Activated CD4-positive, alpha-beta T cell treated with anti-CD3 and anti-CD28 coated beads for 36 hours (primary cell): ENCODE data around the gene LST1. TPM values are rescaled to one million over a fixed set of nuclear protein-coding genes. Genes with fewer than 3 reads are reported as not detected.
A peak's percentile ranks its signal among the peaks of the same experiment; 100 is the strongest.

Experiments used
- ATAC-seq: fragments of 200-7000 bp; cut with Tn5 transposase; one replicate; pipeline ENCODE4 v1.10.0; 2021; ENCODE audit warnings: mild to moderate bottlenecking, moderate library complexity
- CTCF ChIA-PET: fragments of 350-600 bp; sonication (Branson Sonifier 250); formaldehyde crosslinking; loops from one replicate; lab custom pipeline; 2021; ENCODE audit warnings: antibody characterized with exemption; lab: Charles Lee
- POLR2A ChIA-PET: fragments of 350-600 bp; sonication (Branson Sonifier 250); formaldehyde crosslinking; loops from one replicate; lab custom pipeline; 2021; ENCODE audit warnings: antibody characterized with exemption, inconsistent platforms; lab: Charles Lee
- DNase-seq: peaks from one replicate; pipeline ENCODE4 v3.0.0-alpha.2; 2020
- H3K27ac Mint-ChIP-seq: one replicate; pipeline ENCODE4 v1.8.0; 2021; ENCODE audit warnings: mixed read lengths
- H3K27me3 Mint-ChIP-seq: one replicate; pipeline ENCODE4 v1.8.0; 2021; ENCODE audit warnings: mixed read lengths
- H3K36me3 Mint-ChIP-seq: one replicate; pipeline ENCODE4 v1.8.0; 2021; ENCODE audit warnings: low read depth, mixed read lengths
- H3K4me1 Mint-ChIP-seq: one replicate; pipeline ENCODE4 v1.8.0; 2021; ENCODE audit warnings: mixed read lengths
- H3K4me3 Mint-ChIP-seq: one replicate; pipeline ENCODE4 v1.8.0; 2021; ENCODE audit warnings: mild to moderate bottlenecking, moderate library complexity, mixed read lengths
- H3K9me3 Mint-ChIP-seq: one replicate; pipeline ENCODE4 v1.8.0; 2021; ENCODE audit warnings: low read depth, mixed read lengths
- intact Hi-C, 2 experiments: fragments of 100-400 bp; cut with DNase I in 1 of 2; cut with micrococcal nuclease in 1 of 2; formaldehyde crosslinking; loops; one replicate each; pipeline versions ENCODE4 v1.14.2 to v1.15.1; 2022 to 2024; cut with DNase I, micrococcal nuclease
- total RNA-seq, 2 experiments: library from RNA; stranded (reverse); gene quantifications; one replicate each; pipeline ENCODE4 v1.2.3, GENCODE V29; 2021

The LST1 gene
- total RNA-seq, 2 experiments from 2014 or later: 9.1 to 11.1 TPM

DNA sequence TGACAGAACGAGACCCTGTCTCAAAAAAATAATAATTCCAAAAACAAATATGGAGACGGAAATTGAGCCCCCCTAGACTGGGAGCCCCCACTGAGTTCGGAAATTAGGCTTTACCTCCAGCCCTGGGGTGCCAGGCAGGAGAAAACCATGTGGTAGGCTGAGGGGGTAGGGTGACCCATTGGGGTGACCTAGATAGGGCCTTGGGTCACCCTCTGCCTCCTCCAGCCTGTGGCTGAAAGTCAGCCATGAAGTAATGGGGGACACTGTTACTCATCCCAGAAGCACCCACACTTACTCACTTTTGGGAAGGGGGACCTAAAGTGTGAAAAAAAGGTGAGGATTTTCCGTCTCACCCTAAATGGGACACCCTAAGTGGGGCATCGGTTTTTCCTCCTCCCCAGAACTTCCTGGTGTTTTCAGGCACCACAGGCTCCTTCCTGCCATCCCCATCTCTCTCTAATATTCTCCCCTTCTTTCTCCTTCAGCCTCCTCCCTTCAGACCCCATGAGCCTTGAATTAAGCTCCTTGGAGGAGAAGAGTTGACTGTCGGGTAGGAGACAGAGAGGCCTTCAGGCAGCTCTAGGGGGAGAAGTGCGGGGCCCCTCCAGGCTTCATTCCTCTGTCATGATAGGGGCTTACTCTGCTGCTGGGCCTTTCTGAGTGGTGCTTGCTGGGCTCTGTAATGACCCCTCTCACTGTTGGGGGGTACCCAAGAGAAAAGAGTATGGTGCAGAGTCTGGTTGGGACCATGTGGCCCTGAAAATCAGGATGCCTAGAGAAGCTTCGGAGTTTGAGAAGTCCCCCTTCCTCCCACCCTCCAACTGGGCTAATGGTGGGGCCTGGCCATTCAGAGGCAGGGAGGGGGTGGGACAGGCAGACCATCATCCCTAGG lies 6.3 kb upstream of the LST1 start:
- Mint-ChIP-seq H3K27me3 (no peaks in the 10 kb centered on the region), H3K27ac (peak overlapping the region; percentile 94), H3K4me3 (peak overlapping the region; percentile 97), H3K36me3 (peaks cover 47% of the 10 kb centered on the region), H3K4me1 (peaks cover 53% of the 10 kb centered on the region), H3K9me3 (no peaks in the 10 kb centered on the region)
- intact Hi-C loops: loop anchor here (1.0 to 10.0 kb wide), 7 partner anchors 7 to 1235 kb away; partner anchors contain the start of genes NFKBIL1 (in 2 of the 2), ATP6V1G2 (in 1 of the 2), LTA (in 1 of the 2) and RPP21 (in 1 of the 2)
- DNase-seq (peak; percentile 42), ATAC-seq (no peak)
- CTCF ChIA-PET: interaction anchor here (0.7 to 28.5 kb wide), 10 partner anchors 3 to 346 kb away, joined by 3 to 873 read pairs (median 12); partner anchors contain the start of genes ATP6V1G2, BAG6, DDX39B and LST1
- POLR2A ChIA-PET: interaction anchor here (0.6 to 1.6 kb wide), 5 partner anchors 9 to 64 kb away, joined by 3 to 8 read pairs (median 4); partner anchors contain the start of genes ATP6V1G2 and NFKBIL1

- peaks cover 53% of the 10 kb centered on the region for H3K4me1 Mint-ChIP-seq
- no peak for DNase-seq
- H3K4me3 Mint-ChIP-seq: peak overlapping the region; percentile 97
- peaks cover 46% of the 10 kb centered on the region for H3K36me3 Mint-ChIP-seq
- H3K9me3 Mint-ChIP-seq: no peaks in the 10 kb centered on the region
- ATAC-seq: no peak
- H3K27me3 Mint-ChIP-seq: no peaks in the 10 kb centered on the region
- intact Hi-C loops: loop anchor here (1.0 to 2.0 kb wide), 3 partner anchors 8 to 34 kb away; partner anchors contain the start of genes NFKBIL1 (in 2 of the 2), ATP6V1G2 (in 1 of the 2) and LTA (in 1 of the 2)
- H3K27ac Mint-ChIP-seq: peak overlapping the region; percentile 94
- ChIA-PET CTCF (interaction anchor here (0.7 to 28.5 kb wide), 11 partner anchors 4 to 345 kb away, joined by 3 to 873 read pairs (median 8); partner anchors contain the start of genes ATP6V1G2, BAG6, DDX39B and LST1), POLR2A (interaction anchor here (0.6 to 1.6 kb wide), 6 partner anchors 10 to 89 kb away, joined by 3 to 8 read pairs (median 4); partner anchors contain the start of genes ATP6V1G2 and NFKBIL1)
These were observed 5.7 kb upstream of the LST1 start for GRCh38 chr6:31580438-31580740.

DNA sequence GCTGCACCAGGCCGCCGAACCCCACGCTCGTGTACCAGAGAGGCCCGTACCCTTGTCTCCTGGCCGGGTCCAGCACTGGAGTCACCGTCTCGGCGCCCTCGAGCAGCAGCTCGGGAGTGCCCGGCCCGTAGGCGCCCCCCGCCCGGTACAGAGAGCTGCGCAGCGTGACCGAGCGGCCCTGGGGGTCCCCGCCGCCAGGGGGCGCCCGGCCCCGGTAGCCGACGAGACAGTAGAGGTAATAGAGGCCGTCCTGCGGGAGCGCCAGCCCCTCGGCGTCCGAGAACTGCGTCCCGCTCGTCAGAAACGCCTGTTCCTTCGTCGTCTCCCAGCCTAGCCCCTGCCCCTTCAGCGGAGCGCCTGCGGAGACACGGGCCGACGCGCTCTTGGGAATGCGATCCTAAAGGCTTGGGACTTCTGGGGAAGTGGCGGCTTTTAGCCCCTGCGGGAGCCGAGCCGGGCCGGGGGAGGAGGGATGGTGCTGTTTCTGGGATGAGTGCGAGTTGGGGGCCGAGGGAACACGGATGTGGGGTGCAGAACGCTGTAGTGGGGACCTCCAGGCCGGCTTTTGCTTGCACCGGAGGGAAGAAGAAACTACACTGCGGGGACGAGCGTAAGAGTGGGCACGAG lies 5.2 kb upstream of the LST1 start:
- peak; percentile 94 for DNase-seq
- peak; percentile 67 for ATAC-seq
- ChIA-PET CTCF (interaction anchor here (0.5 to 28.5 kb wide), 14 partner anchors 4 to 424 kb away, joined by 3 to 873 read pairs (median 6); partner anchors contain the start of genes ATP6V1G2, BAG6, DDX39B and LST1), POLR2A (interaction anchor here (0.6 to 1.7 kb wide), 7 partner anchors 8 to 226 kb away, joined by 3 to 8 read pairs (median 3); partner anchors contain the start of gene LSM2)
- Mint-ChIP-seq H3K4me3 (peak overlapping the region; percentile 97), H3K9me3 (no peaks in the 10 kb centered on the region), H3K27me3 (no peaks in the 10 kb centered on the region), H3K36me3 (peaks cover 41% of the 10 kb centered on the region), H3K4me1 (peaks cover 56% of the 10 kb centered on the region), H3K27ac (peak overlapping the region; percentile 97)
- intact Hi-C loops: loop anchor here (1.0 to 2.0 kb wide), 4 partner anchors 9 to 34 kb away; partner anchors contain the start of genes NFKBIL1 (in 2 of the 2), ATP6V1G2 (in 1 of the 2) and LTA (in 1 of the 2)

- H3K4me3 Mint-ChIP-seq: peak overlapping the region; percentile 97
- POLR2A ChIA-PET: interaction anchor here (0.6 to 1.7 kb wide), 8 partner anchors 7 to 225 kb away, joined by 3 to 8 read pairs (median 4); partner anchors contain the start of genes DDX39B and LSM2
- CTCF ChIA-PET: interaction anchor here (0.5 to 28.5 kb wide), 14 partner anchors 5 to 424 kb away, joined by 3 to 873 read pairs (median 5); partner anchors contain the start of genes ATP6V1G2, BAG6, DDX39B and LST1
- peak; percentile 43 for DNase-seq
- peaks cover 63% of the 10 kb centered on the region for H3K4me1 Mint-ChIP-seq
- no peak for ATAC-seq
- peak overlapping the region; percentile 97 for H3K27ac Mint-ChIP-seq
- no peaks in the 10 kb centered on the region for H3K27me3 Mint-ChIP-seq
- H3K36me3 Mint-ChIP-seq: peaks cover 34% of the 10 kb centered on the region
- no peaks in the 10 kb centered on the region for H3K9me3 Mint-ChIP-seq
- intact Hi-C loops: loop anchor here (1.0 to 2.0 kb wide), 2 partner anchors 17 to 35 kb away; partner anchors contain the start of genes ATP6V1G2 (in 1 of the 2) and NFKBIL1 (in 1 of the 2)
These were observed 4.4 kb upstream of the LST1 start for GRCh38 chr6:31581434-31582229.

- H3K9me3 Mint-ChIP-seq: no peaks in the 10 kb centered on the region
- ATAC-seq (peak; percentile 8), DNase-seq (peak; percentile 60)
- intact Hi-C loops: no loop called here
- peak within 1 kb of the TSS; percentile 97 for H3K4me3 Mint-ChIP-seq
- POLR2A ChIA-PET: interaction anchor here (0.9 to 1.7 kb wide), 6 partner anchors 8 to 42 kb away, joined by 3 to 8 read pairs (median 4); partner anchors contain the start of gene DDX39B
- H3K27me3 Mint-ChIP-seq: no peaks in the 10 kb centered on the region
- CTCF ChIA-PET: interaction anchor here (0.8 to 28.5 kb wide), 9 partner anchors 6 to 412 kb away, joined by 3 to 873 read pairs (median 5); partner anchors contain the start of genes ATP6V1G2, DDX39B, LST1 and LTA
- peak within 1 kb of the TSS; percentile 97 for H3K27ac Mint-ChIP-seq
- peaks cover 28% of the 10 kb centered on the region for H3K36me3 Mint-ChIP-seq
- H3K4me1 Mint-ChIP-seq: peaks cover 65% of the 10 kb centered on the region
These were observed 3.8 kb upstream of the LST1 start, which contains the start of gene LTB for GRCh38 chr6:31582230-31582643. LTB (minus strand) TSS chr6:31582424; CDS start chr6:31582417, 7 bp downstream.

GRCh38 chr6:31585491-31585890 lies 586 bp upstream of the LST1 start:
- peak; percentile 52 for ATAC-seq
- intact Hi-C loops: no loop called here
- CTCF ChIA-PET: interaction anchor here (0.7 to 28.5 kb wide), 10 partner anchors 5 to 410 kb away, joined by 3 to 873 read pairs (median 5); partner anchors contain the start of genes ATP6V1G2, LST1, LTA and LTB
- Mint-ChIP-seq H3K27me3 (no peaks in the 10 kb centered on the region), H3K27ac (peak overlapping the region; percentile 83), H3K9me3 (no peaks in the 10 kb centered on the region), H3K4me1 (peaks cover 62% of the 10 kb centered on the region), H3K36me3 (peaks cover 7% of the 10 kb centered on the region), H3K4me3 (peak overlapping the region; percentile 11)
- peak; percentile 74 for DNase-seq
- POLR2A ChIA-PET: interaction anchor here (1.8 to 2.5 kb wide), 2 partner anchors 9 to 10 kb away, joined by 6 to 12 read pairs; partner anchors contain the start of gene TNF

DNA sequence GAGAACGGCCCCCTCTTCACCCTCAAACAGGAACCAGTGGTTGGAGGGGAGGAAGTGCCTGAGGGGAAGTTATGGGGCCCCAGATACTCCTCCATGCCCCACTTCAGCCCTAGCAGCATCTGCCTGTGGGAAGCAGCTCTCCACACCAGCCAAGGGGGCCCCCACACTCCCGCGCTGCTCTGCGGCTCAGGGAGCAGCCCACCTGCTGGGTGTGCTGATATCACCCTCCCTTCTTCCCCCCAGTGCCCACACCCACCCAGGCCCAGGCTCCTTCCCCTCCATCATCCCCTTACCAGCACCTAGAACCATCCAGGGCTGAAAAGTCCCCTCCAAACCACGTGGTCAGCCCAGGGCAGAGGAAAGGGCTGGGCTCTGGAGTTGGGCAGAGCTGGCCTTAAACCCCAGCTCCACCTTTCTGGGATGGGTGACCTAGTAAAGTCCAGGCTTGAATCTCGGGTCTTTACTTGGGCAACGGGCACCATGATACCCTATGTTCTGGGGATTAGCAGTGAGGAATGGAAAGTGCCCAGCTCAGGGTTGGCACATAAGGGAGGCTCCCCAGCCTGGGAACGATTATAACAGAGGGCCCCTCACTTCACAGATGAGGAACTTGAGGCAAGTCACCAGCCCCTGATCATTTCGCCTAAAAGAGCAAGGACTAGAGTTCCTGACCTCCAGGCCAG lies 663 bp downstream of the LST1 start:
- H3K27me3 Mint-ChIP-seq: no peaks in the 10 kb centered on the region
- intact Hi-C loops: no loop called here
- CTCF ChIA-PET: interaction anchor here (1.0 to 28.5 kb wide), 7 partner anchors 3 to 186 kb away, joined by 3 to 873 read pairs (median 5); partner anchors contain the start of genes ATP6V1G2, LST1, LTA and LTB

GRCh38 chr6:31587791-31588777 lies 2.0 kb downstream of the LST1 start:
- no peaks in the 10 kb centered on the region for H3K27me3 Mint-ChIP-seq
- H3K4me3 Mint-ChIP-seq: peak overlapping the region; percentile 68
- peak; percentile 28 for ATAC-seq
- DNase-seq: no peak
- peak overlapping the region; percentile 96 for H3K27ac Mint-ChIP-seq
- ChIA-PET CTCF (interaction anchor here (0.6 to 28.5 kb wide), 7 partner anchors 2 to 291 kb away, joined by 3 to 873 read pairs (median 4); partner anchors contain the start of genes ATP6V1G2, LST1, LTA and LTB), POLR2A (interaction anchor here (0.6 to 1.9 kb wide), 5 partner anchors 11 to 59 kb away, joined by 3 to 7 read pairs (median 4); partner anchors contain the start of genes DDX39B and TNF)
- peaks cover 61% of the 10 kb centered on the region for H3K4me1 Mint-ChIP-seq
- intact Hi-C loops: no loop called here
- no peaks in the 10 kb centered on the region for H3K36me3 Mint-ChIP-seq
- no peaks in the 10 kb centered on the region for H3K9me3 Mint-ChIP-seq

More for the DNA sequence above, 663 bp downstream of the LST1 start:
- H3K27ac Mint-ChIP-seq: peak overlapping the region; percentile 83
- peaks cover 60% of the 10 kb centered on the region for H3K4me1 Mint-ChIP-seq
- DNase-seq (peak; percentile 32), ATAC-seq (no peak)
- H3K4me3 Mint-ChIP-seq: peak overlapping the region; percentile 55
- POLR2A ChIA-PET: interaction anchor here (0.6 to 2.5 kb wide), 7 partner anchors 10 to 211 kb away, joined by 3 to 12 read pairs (median 3); partner anchors contain the start of genes DDX39B and TNF
- no peaks in the 10 kb centered on the region for H3K9me3 Mint-ChIP-seq
- H3K36me3 Mint-ChIP-seq: no peaks in the 10 kb centered on the region
